ENCODE data around the gene CA4. TPM values are rescaled to one million over a fixed set of nuclear protein-coding genes. Genes with fewer than 3 reads are reported as not detected.

The CA4 gene
- total and polyA plus RNA-seq, 10 of the 15 experiments (the other 5 are each of a cell fraction or from before 2014, with no cell fraction given) = 0.13 to 0.31 TPM; not detected in 8

DNA sequence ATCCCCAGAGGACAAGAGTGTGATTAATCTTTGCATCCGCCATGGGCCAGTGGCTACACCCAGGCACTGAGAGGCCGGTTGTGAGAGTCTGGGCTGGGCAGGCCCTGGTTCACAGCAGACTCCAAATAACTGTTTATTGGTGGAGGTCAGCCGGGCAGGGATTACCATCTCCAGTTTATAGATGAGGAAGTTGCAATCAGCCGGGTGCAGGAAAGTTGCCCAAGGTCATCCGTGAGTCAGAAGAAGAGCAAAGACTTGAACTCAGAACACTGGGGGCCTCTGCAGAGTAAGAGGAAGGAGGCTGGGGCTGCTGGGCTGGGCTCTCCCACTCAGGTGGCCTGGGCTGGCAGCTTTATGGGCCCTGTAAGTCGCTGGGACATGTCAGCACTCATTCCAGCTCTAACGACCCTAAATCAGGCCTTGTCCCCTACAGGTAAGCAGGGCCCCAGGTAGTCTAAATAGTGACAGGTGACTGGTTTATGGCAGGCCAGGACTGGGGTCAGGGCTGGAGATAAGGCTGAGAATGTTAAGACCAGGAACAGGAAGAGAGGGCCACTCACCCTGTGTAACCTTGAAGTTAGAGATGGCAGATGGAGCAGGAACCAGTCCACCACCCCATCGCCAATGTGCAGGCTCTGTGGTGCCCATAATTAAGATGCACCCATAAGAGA is 2.1 kb upstream of the CA4 start:
- 31% methylated on average over 8 of the region's 8 CpGs for WGBS (ENCODE audit: insufficient coverage, insufficient replicate concordance, low lambda C conversion rate, missing lambda C conversion rate)
- no peak overlapping the region for H3K4me3 ChIP-seq
- peaks cover 2% of the 10 kb centered on the region; the same call in 1 of the 2 replicates for H3K4me1 ChIP-seq (ENCODE audit: control insufficient read depth, insufficient read depth, low read length)
- ATAC-seq (no peak), DNase-seq (ENCODE audit: low read depth, low spot score) (no peak), FAIRE-seq (no peak)
- H3K4me2 ChIP-seq (ENCODE audit: control insufficient read depth, insufficient read depth) = no peak overlapping the region
- no peaks in the 10 kb centered on the region for H3K79me2 ChIP-seq (ENCODE audit: control insufficient read depth, insufficient read depth, low read length)
- peaks cover 4 to 17% of the 10 kb centered on the region in 2 experiments for H3K27me3 ChIP-seq (replicated peaks in 1 of 2; ENCODE audit: control insufficient read depth in 2 of 2, insufficient read depth in 2 of 2, low read length in 1 of 2)
- in situ Hi-C loops (cut with MboI) = loop anchor here (10.0 to 25.0 kb wide), 2 partner anchors 277 to 490 kb away; partner anchors contain the start of gene CHCT1
- RAD21 ChIA-PET (ENCODE audit: unreplicated experiment) = no interaction called here
- intact Hi-C loops (cut with micrococcal nuclease; ENCODE audit: unreplicated experiment) = loop anchor here (10.0 kb wide), 1 partner anchor 487 kb away; no protein-coding TSS in a partner anchor
- no TSS peak for BruUV-seq (replicated peaks)
- H3K9ac ChIP-seq (ENCODE audit: control insufficient read depth, insufficient read depth, low read length) = no peak overlapping the region
- H3K36me3 ChIP-seq (ENCODE audit: control insufficient read depth in 2 of 2, insufficient read depth in 2 of 2, low read length in 1 of 2) = no peaks in the 10 kb centered on the region
- CTCF ChIA-PET = interaction anchor here (0.7 to 1.9 kb wide), 2 partner anchors 287 to 491 kb away, joined by 3 to 6 read pairs; no protein-coding TSS in a partner anchor
- SMC1A ChIA-PET (ENCODE audit: uncharacterized antibody, unreplicated experiment) = interaction anchor here (1.4 kb wide), 1 partner anchor 257 kb away, joined by 4 read pairs; no protein-coding TSS in a partner anchor
- H2AFZ ChIP-seq (ENCODE audit: control insufficient read depth, low read depth, low read length) = no peak overlapping the region
- no peak overlapping the region for H3K27ac ChIP-seq (ENCODE audit: control insufficient read depth, insufficient read depth)
- POLR2A ChIA-PET = no interaction called here
- no peaks in the 10 kb centered on the region; the same call in 2 of the 3 replicates for H3K9me3 ChIP-seq (replicated peaks; ENCODE audit: control insufficient read depth, insufficient read depth, low read length)
- no peaks in the 10 kb centered on the region for H4K20me1 ChIP-seq (ENCODE audit: control insufficient read depth, insufficient read depth)
- TF ChIP-seq MEF2B (IDR thresholded peaks at IDR 0.05; ENCODE audit: partially characterized antibody, poor library complexity, severe bottlenecking) = no peak
- TF ChIP-seq IKZF1 (conservative IDR thresholded peaks at IDR 0.05) = no peak
- no peak for TF ChIP-seq HDAC6 (IDR thresholded peaks at IDR 0.05; ENCODE audit: unreplicated experiment)
- no peak for TF ChIP-seq BHLHE40 (IDR thresholded peaks at IDR 0.05; ENCODE audit: borderline replicate concordance in 1 of 2, low read depth in 2 of 2, low read length in 1 of 2)
- no peak for TF ChIP-seq ZSCAN29 (IDR thresholded peaks at IDR 0.05)
- TF ChIP-seq SUPT20H (IDR thresholded peaks at IDR 0.05; ENCODE audit: borderline replicate concordance, control insufficient read depth, low read depth, low read length) = no peak
- TF ChIP-seq MEF2A (IDR thresholded peaks at IDR 0.05; ENCODE audit: insufficient read depth, low read depth, low read length) = no peak
- no peak for TF ChIP-seq CHD1 (IDR thresholded peaks at IDR 0.05; ENCODE audit: low read depth, low read length)
- TF ChIP-seq, protein P1, sequence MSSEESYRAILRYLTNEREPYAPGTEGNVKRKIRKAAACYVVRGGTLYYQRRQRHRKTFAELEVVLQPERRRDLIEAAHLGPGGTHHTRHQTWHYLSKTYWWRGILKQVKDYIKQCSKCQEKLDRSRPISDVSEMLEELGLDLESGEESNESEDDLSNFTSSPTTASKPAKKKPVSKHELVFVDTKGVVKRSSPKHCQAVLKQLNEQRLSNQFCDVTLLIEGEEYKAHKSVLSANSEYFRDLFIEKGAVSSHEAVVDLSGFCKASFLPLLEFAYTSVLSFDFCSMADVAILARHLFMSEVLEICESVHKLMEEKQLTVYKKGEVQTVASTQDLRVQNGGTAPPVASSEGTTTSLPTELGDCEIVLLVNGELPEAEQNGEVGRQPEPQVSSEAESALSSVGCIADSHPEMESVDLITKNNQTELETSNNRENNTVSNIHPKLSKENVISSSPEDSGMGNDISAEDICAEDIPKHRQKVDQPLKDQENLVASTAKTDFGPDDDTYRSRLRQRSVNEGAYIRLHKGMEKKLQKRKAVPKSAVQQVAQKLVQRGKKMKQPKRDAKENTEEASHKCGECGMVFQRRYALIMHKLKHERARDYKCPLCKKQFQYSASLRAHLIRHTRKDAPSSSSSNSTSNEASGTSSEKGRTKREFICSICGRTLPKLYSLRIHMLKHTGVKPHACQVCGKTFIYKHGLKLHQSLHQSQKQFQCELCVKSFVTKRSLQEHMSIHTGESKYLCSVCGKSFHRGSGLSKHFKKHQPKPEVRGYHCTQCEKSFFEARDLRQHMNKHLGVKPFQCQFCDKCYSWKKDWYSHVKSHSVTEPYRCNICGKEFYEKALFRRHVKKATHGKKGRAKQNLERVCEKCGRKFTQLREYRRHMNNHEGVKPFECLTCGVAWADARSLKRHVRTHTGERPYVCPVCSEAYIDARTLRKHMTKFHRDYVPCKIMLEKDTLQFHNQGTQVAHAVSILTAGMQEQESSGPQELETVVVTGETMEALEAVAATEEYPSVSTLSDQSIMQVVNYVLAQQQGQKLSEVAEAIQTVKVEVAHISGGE (CRISPR knock-in tag; IDR thresholded peaks at IDR 0.05) = no peak
- TF ChIP-seq POLR2AphosphoS2 (IDR thresholded peaks at IDR 0.05; ENCODE audit: low read depth, low read length) = no peak
- no peak for TF ChIP-seq ATF7 (IDR thresholded peaks at IDR 0.05; ENCODE audit: low read depth)
- no peak for TF ChIP-seq JUNB (IDR thresholded peaks at IDR 0.05)
- TF ChIP-seq FOXM1 (IDR thresholded peaks at IDR 0.05; ENCODE audit: low read depth, low read length) = no peak
- no peak for TF ChIP-seq CEBPB (IDR thresholded peaks at IDR 0.05; ENCODE audit: borderline replicate concordance in 1 of 2, low read depth in 2 of 2, low read length in 2 of 2)
- TF ChIP-seq CHD4 (IDR thresholded peaks at IDR 0.05) = no peak
- TF ChIP-seq, protein P2, sequence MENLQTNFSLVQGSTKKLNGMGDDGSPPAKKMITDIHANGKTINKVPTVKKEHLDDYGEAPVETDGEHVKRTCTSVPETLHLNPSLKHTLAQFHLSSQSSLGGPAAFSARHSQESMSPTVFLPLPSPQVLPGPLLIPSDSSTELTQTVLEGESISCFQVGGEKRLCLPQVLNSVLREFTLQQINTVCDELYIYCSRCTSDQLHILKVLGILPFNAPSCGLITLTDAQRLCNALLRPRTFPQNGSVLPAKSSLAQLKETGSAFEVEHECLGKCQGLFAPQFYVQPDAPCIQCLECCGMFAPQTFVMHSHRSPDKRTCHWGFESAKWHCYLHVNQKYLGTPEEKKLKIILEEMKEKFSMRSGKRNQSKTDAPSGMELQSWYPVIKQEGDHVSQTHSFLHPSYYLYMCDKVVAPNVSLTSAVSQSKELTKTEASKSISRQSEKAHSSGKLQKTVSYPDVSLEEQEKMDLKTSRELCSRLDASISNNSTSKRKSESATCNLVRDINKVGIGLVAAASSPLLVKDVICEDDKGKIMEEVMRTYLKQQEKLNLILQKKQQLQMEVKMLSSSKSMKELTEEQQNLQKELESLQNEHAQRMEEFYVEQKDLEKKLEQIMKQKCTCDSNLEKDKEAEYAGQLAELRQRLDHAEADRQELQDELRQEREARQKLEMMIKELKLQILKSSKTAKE (IDR thresholded peaks at IDR 0.05; ENCODE audit: low read depth, poor library complexity, severe bottlenecking) = no peak
- TF ChIP-seq NFYA (IDR thresholded peaks at IDR 0.05; ENCODE audit: borderline replicate concordance, low read depth, low read length) = no peak
